ENCODE measurements around the gene CDKN2A. TPM values are rescaled to one million over a fixed set of nuclear protein-coding genes. Genes with fewer than 3 reads are reported as not detected.

Gene CDKN2A
- total RNA-seq, 1 donor from 2014 or later, result 21.2 TPM

- DNase-seq (ENCODE audit: low spot score), result no peak
- peaks cover 16% of the 10 kb centered on the region for H3K36me3 Mint-ChIP-seq (ENCODE audit: low read depth)
- no peaks in the 10 kb centered on the region for H3K4me1 Mint-ChIP-seq (ENCODE audit: low read depth)
- TF ChIP-seq, protein P1, sequence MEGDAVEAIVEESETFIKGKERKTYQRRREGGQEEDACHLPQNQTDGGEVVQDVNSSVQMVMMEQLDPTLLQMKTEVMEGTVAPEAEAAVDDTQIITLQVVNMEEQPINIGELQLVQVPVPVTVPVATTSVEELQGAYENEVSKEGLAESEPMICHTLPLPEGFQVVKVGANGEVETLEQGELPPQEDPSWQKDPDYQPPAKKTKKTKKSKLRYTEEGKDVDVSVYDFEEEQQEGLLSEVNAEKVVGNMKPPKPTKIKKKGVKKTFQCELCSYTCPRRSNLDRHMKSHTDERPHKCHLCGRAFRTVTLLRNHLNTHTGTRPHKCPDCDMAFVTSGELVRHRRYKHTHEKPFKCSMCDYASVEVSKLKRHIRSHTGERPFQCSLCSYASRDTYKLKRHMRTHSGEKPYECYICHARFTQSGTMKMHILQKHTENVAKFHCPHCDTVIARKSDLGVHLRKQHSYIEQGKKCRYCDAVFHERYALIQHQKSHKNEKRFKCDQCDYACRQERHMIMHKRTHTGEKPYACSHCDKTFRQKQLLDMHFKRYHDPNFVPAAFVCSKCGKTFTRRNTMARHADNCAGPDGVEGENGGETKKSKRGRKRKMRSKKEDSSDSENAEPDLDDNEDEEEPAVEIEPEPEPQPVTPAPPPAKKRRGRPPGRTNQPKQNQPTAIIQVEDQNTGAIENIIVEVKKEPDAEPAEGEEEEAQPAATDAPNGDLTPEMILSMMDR (IDR thresholded peaks at IDR 0.05), result no peak
- no peak overlapping the region for H3K4me3 Mint-ChIP-seq (ENCODE audit: unreplicated experiment)
- H3K27me3 Mint-ChIP-seq (ENCODE audit: low read depth), result no peaks in the 10 kb centered on the region
- peaks cover 26% of the 10 kb centered on the region for H3K9me3 Mint-ChIP-seq (ENCODE audit: low read depth)
- no peak overlapping the region for H3K27ac Mint-ChIP-seq (ENCODE audit: unreplicated experiment)
Measured at GRCh38 chr9:22022396-22022795, 28.2 kb upstream of the CDKN2A start.

- DNase-seq (ENCODE audit: low spot score), result no peak
- TF ChIP-seq, protein P1 (IDR thresholded peaks at IDR 0.05), result no peak
- Mint-ChIP-seq H3K27ac (ENCODE audit: unreplicated experiment) (no peak overlapping the region), H3K36me3 (ENCODE audit: low read depth) (peaks cover 9% of the 10 kb centered on the region), H3K4me3 (ENCODE audit: unreplicated experiment) (no peak overlapping the region), H3K4me1 (ENCODE audit: low read depth) (peaks cover 15% of the 10 kb centered on the region), H3K9me3 (ENCODE audit: low read depth) (no peaks in the 10 kb centered on the region), H3K27me3 (ENCODE audit: low read depth) (no peaks in the 10 kb centered on the region)
Measured at GRCh38 chr9:22010866-22011625, 16.9 kb upstream of the CDKN2A start.

- H3K27me3 Mint-ChIP-seq (ENCODE audit: low read depth), result no peaks in the 10 kb centered on the region
- no peak for DNase-seq (ENCODE audit: low spot score)
- H3K4me3 Mint-ChIP-seq (ENCODE audit: unreplicated experiment), result peak overlapping the region; percentile 99
- H3K27ac Mint-ChIP-seq (ENCODE audit: unreplicated experiment), result peak overlapping the region; percentile 100
- H3K36me3 Mint-ChIP-seq (ENCODE audit: low read depth), result peaks cover 23% of the 10 kb centered on the region
- TF ChIP-seq, protein P1 (IDR thresholded peaks at IDR 0.05), result peak; percentile 27
- no peaks in the 10 kb centered on the region for H3K9me3 Mint-ChIP-seq (ENCODE audit: low read depth)
- H3K4me1 Mint-ChIP-seq (ENCODE audit: low read depth), result peaks cover 31% of the 10 kb centered on the region
Measured at GRCh38 chr9:22009506-22009867, 15.3 kb upstream of the CDKN2A start.

- H3K4me3 Mint-ChIP-seq (ENCODE audit: unreplicated experiment), result peak within 1 kb of the TSS; percentile 99
- no peaks in the 10 kb centered on the region for H3K9me3 Mint-ChIP-seq (ENCODE audit: low read depth)
- peak within 1 kb of the TSS; percentile 100 for H3K27ac Mint-ChIP-seq (ENCODE audit: unreplicated experiment)
- no peaks in the 10 kb centered on the region for H3K27me3 Mint-ChIP-seq (ENCODE audit: low read depth)
- peaks cover 36% of the 10 kb centered on the region for H3K4me1 Mint-ChIP-seq (ENCODE audit: low read depth)
- TF ChIP-seq, protein P1 (IDR thresholded peaks at IDR 0.05), result peak; percentile 99
- peaks cover 25% of the 10 kb centered on the region for H3K36me3 Mint-ChIP-seq (ENCODE audit: low read depth)
- DNase-seq (ENCODE audit: low spot score), result peak; percentile 99
Measured at GRCh38 chr9:22008717-22009505, 14.7 kb upstream of the CDKN2A start, which contains the start of gene CDKN2B. Gene CDKN2B (minus strand): TSS chr9:22009305. CDS start chr9:22008953, 352 bp downstream.

GRCh38 chr9:22008384-22008716, 14.2 kb upstream of the CDKN2A start:
- TF ChIP-seq, protein P1 (IDR thresholded peaks at IDR 0.05), result no peak
- H3K27me3 Mint-ChIP-seq (ENCODE audit: low read depth), result no peaks in the 10 kb centered on the region
- no peak for DNase-seq (ENCODE audit: low spot score)
- H3K9me3 Mint-ChIP-seq (ENCODE audit: low read depth), result no peaks in the 10 kb centered on the region
- H3K4me1 Mint-ChIP-seq (ENCODE audit: low read depth), result peaks cover 41% of the 10 kb centered on the region
- H3K4me3 Mint-ChIP-seq (ENCODE audit: unreplicated experiment), result peak overlapping the region; percentile 99
- peaks cover 27% of the 10 kb centered on the region for H3K36me3 Mint-ChIP-seq (ENCODE audit: low read depth)
- H3K27ac Mint-ChIP-seq (ENCODE audit: unreplicated experiment), result peak overlapping the region; percentile 100
